HG03175 (cell line): ENCODE results near the gene FSTL4.

Source experiments
- ATAC-seq: cut with Tn5 transposase; IDR thresholded peaks from one replicate; pipeline ENCODE4 v1.9.1; 2021; ENCODE audit warnings: mild to moderate bottlenecking, moderate library complexity; ENCODE audit not compliant: unreplicated experiment

Gene FSTL4

GRCh38 chr5:133332439-133333024, 279.8 kb downstream of the FSTL4 start:
- ATAC-seq: no peak

GRCh38 chr5:133331941-133332340, 280.4 kb downstream of the FSTL4 start:
- ATAC-seq: no peak

GRCh38 chr5:133330956-133331355, 281.4 kb downstream of the FSTL4 start:
- ATAC-seq: no peak

GRCh38 chr5:133328800-133329199, 283.5 kb downstream of the FSTL4 start:
- no peak for ATAC-seq

GRCh38 chr5:133327946-133328401, 284.4 kb downstream of the FSTL4 start:
- no peak for ATAC-seq

GRCh38 chr5:133326361-133326760, 286.0 kb downstream of the FSTL4 start:
- no peak for ATAC-seq

GRCh38 chr5:133325864-133326263, 286.5 kb downstream of the FSTL4 start:
- ATAC-seq: no peak

GRCh38 chr5:133324926-133325325, 287.4 kb downstream of the FSTL4 start:
- no peak for ATAC-seq

- ATAC-seq: no peak
Measured at GRCh38 chr5:133323494-133324457, 288.6 kb downstream of the FSTL4 start.

GRCh38 chr5:133322743-133323142, 289.6 kb downstream of the FSTL4 start:
- ATAC-seq: no peak

- no peak for ATAC-seq
Measured at GRCh38 chr5:133321833-133322420, 290.4 kb downstream of the FSTL4 start.

GRCh38 chr5:133321286-133321832, 291.0 kb downstream of the FSTL4 start:
- ATAC-seq: no peak

GRCh38 chr5:133319905-133320520, 292.3 kb downstream of the FSTL4 start:
- no peak for ATAC-seq

GRCh38 chr5:133319244-133319643, 293.1 kb downstream of the FSTL4 start:
- no peak for ATAC-seq

- ATAC-seq: no peak
Measured at GRCh38 chr5:133317558-133317957, 294.8 kb downstream of the FSTL4 start.

GRCh38 chr5:133316346-133317343, 295.7 kb downstream of the FSTL4 start:
- ATAC-seq: no peak

GRCh38 chr5:133314086-133314485, 298.3 kb downstream of the FSTL4 start:
- ATAC-seq: no peak

- no peak for ATAC-seq
Measured at GRCh38 chr5:133311176-133311575, 301.2 kb downstream of the FSTL4 start.

- ATAC-seq: no peak
Measured at GRCh38 chr5:133309984-133310621, 302.2 kb downstream of the FSTL4 start.
